ENCODE data around the gene CD74. TPM values are rescaled to one million over a fixed set of nuclear protein-coding genes. Genes with fewer than 3 reads are reported as not detected.

The CD74 gene
- total and polyA plus RNA-seq, 4 donors: 176 to 327 (median 257) TPM

- TF ChIP-seq CTCF (IDR thresholded peaks at IDR 0.05; ENCODE audit: low read depth, low read length, missing input control) (no peak), MAX (IDR thresholded peaks at IDR 0.05) (no peak), GABPA (IDR thresholded peaks at IDR 0.05 in 1 of 2, conservative IDR thresholded peaks at IDR 0.05 in 1 of 2) (no peak), FOXA1 (IDR thresholded peaks at IDR 0.05) (no peak)
Observed at GRCh38 chr5:150364004-150364403, 48.7 kb downstream of the CD74 start (continued).

GRCh38 chr5:150363185-150363584 lies 49.5 kb downstream of the CD74 start:
- H3K4me1 ChIP-seq (ENCODE audit: control insufficient read depth in 4 of 4, insufficient read depth in 4 of 4, low read length in 3 of 4): peaks cover 5 to 12% (median 8%) of the 10 kb centered on the region in 4 donors
- peaks cover 0 to 50% (median 30%) of the 10 kb centered on the region in 4 donors for H3K36me3 ChIP-seq (ENCODE audit: control insufficient read depth in 4 of 4, insufficient read depth in 3 of 4, low read depth in 1 of 4, low read length in 3 of 4)
- DNase-seq (ENCODE audit: low spot score): no peak
- no peak overlapping the region for H3K9ac ChIP-seq (ENCODE audit: low read depth in 1 of 2, low read length in 2 of 2)
- 94% methylated on average over 2 of the region's 2 CpGs for WGBS
- no peaks in the 10 kb centered on the region for H3K27me3 ChIP-seq (ENCODE audit: control insufficient read depth in 4 of 4, insufficient read depth in 4 of 4, low read length in 3 of 4)
- no peak for TF ChIP-seq ZBTB33 (IDR thresholded peaks at IDR 0.05)
- TF ChIP-seq SP1 (IDR thresholded peaks at IDR 0.05): no peak
- no peak for TF ChIP-seq NR2F2 (IDR thresholded peaks at IDR 0.05)
- TF ChIP-seq HNF4A (conservative IDR thresholded peaks at IDR 0.05): no peak
- no peak for TF ChIP-seq ATF3 (IDR thresholded peaks at IDR 0.05)
- TF ChIP-seq FOXA1 (IDR thresholded peaks at IDR 0.05): no peak
- TF ChIP-seq MAX (IDR thresholded peaks at IDR 0.05): no peak
- TF ChIP-seq FOXA2 (IDR thresholded peaks at IDR 0.05): no peak
- TF ChIP-seq RXRA (IDR thresholded peaks at IDR 0.05): no peak
- TF ChIP-seq CTCF (IDR thresholded peaks at IDR 0.05; ENCODE audit: low read depth, low read length, missing input control): no peak
- no peak for TF ChIP-seq REST (IDR thresholded peaks at IDR 0.05)
- TF ChIP-seq HNF4G (IDR thresholded peaks at IDR 0.05): no peak
- TF ChIP-seq JUND (IDR thresholded peaks at IDR 0.05): no peak
- no peak for TF ChIP-seq TAF1 (conservative IDR thresholded peaks at IDR 0.05)
- TF ChIP-seq YY1 (IDR thresholded peaks at IDR 0.05): no peak
- no peak for TF ChIP-seq EGR1 (IDR thresholded peaks at IDR 0.05; ENCODE audit: low read depth in 2 of 2)
- TF ChIP-seq GABPA (IDR thresholded peaks at IDR 0.05 in 1 of 2, conservative IDR thresholded peaks at IDR 0.05 in 1 of 2): no peak
- TF ChIP-seq RAD21 (IDR thresholded peaks at IDR 0.05): no peak
- no peak overlapping the region for H3K27ac ChIP-seq (ENCODE audit: low read depth in 1 of 2, low read length in 2 of 2)
- H3K4me3 ChIP-seq (ENCODE audit: low read depth in 1 of 3, low read length in 3 of 3): no peak overlapping the region
- no peaks in the 10 kb centered on the region for H3K9me3 ChIP-seq (ENCODE audit: control insufficient read depth in 4 of 4, low read length in 3 of 4)
